ENCODE results near the gene FAM193B.

GRCh38 chr5:177500685-177501522 lies 53.5 kb downstream of the FAM193B start:
- TF ChIP-seq GATA2 (IDR thresholded peaks at IDR 0.05; ENCODE audit: low read depth, low read length) (peak; percentile 13; the same call in 1 of the 2 replicates), GATA3 (IDR thresholded peaks at IDR 0.05; ENCODE audit: low read depth, low read length) (no peak)
